NCI-H128 (cell line): ENCODE data around the gene JUND.

ENCODE experiments used
- DNase-seq: peaks from one replicate; lab custom pipeline; 2025; ENCODE audit not compliant: unreplicated experiment; lab: John Stamatoyannopoulos, UW

JUND gene

DNA sequence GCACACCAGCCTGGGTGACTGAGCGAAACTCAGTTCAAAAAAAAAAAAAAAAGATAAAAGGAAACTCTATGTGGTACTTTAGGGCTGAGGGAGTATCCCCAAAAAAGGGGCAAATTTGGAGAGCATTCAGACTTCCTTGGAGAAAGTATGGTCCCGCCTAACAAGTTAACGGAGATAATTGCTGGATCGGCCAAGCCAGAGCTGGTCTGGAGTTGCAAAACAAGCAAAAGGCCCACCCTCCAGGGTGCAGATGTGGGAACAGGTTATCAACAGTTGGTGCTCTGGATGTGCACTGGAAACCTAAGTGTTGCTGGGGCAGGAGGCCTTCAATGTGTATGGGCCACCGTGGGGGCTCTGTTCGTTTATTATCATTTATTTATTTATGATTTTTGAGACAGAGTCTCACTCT is 10.0 kb downstream of the JUND start:
- no peak for DNase-seq

- no peak for DNase-seq
These were observed 11.1 kb downstream of the JUND start for GRCh38 chr19:18270326-18270725.

- DNase-seq, result no peak
These were observed 12.2 kb downstream of the JUND start for GRCh38 chr19:18269070-18269723.

DNA sequence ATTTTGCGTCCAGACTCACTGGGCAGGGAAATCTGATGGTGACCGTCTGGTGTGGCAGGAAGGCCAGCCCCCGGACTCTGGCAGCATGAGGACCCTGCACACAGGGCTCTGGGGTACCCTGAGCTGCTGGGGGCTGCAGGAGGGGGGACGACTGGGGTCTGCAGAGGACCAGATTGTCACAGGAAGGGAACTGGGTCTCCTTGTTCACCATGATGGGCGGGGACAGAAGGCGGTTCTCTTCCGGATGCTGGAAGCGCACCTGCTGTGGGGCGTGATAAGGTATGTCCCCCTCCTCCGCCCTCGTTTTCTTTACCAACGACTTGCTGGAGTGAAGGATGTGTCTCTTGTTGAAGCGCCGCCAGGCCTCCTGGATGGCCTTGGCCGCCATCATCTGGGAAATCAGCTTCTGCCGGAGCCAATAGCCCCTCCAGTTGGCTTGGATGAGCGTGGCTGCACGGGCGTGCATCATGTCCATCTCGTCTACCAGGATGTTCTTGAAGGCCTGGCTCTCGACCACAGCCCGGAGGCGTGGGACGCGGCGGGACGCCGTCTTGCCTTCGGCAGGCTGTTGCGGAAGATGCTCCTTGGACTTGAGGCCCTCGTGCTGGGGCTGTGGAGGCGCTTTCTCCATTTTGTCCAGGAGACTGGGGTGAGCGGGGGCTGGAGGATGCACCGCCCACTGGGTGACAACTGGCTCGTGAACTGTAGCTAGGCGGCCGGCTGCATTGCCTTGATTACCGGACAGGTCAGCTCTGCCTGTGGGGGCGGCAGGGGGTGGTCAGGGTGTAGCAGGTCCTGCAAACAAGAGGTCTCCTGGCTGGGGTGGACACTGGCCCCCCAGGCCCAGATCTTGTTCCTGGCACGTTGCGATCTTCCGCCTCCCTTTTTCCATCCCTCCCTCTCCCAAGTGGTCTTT is 14.4 kb downstream of the JUND start:
- no peak for DNase-seq

DNA sequence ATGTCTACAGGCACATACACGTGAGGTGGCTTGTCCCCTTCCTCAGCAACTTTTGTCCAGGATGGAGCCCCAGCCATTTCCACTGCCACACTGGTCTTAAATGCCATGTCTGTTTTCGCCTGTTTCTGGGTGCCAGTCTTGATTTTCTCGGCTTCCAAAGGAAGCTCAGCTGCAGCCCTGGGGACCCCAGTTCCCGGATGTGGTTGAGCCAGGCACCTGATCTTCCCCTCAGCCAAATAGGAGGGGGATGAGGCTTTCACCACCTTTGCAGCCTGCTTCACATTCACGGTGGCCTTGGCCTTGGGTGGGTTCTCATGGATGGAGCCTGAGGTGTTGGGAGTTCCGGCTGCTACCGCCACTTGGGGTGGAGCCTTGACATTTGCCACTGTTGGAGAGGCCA is 15.8 kb downstream of the JUND start:
- DNase-seq, result no peak

DNA sequence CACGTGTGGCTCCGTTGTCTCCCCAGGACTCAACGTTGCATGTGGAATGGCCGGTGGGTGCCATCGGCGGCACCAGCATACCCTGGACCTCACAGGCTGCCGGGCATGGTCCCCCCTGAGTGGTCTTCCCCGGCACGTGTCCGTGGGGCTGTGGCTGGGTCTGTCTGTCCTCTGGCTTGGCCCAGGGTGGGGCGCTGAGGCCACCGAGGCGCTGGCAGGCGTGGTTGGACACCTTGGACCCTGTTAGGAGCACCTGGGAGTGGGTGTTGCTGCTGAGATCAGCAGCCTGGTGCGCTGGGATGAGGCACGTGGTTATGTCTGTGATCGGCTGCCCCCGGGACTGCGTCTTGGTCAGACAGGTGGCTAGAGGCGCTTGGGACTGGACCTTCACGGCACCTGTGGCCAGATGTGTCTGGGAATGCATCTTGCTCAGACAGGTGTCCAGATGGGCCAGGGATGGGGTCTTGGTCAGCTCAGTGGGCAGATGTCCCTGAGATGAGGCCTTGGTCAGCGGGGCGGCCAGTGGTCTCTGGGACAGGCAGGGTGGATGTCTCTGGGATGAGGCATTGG is 16.4 kb downstream of the JUND start:
- no peak for DNase-seq

DNA sequence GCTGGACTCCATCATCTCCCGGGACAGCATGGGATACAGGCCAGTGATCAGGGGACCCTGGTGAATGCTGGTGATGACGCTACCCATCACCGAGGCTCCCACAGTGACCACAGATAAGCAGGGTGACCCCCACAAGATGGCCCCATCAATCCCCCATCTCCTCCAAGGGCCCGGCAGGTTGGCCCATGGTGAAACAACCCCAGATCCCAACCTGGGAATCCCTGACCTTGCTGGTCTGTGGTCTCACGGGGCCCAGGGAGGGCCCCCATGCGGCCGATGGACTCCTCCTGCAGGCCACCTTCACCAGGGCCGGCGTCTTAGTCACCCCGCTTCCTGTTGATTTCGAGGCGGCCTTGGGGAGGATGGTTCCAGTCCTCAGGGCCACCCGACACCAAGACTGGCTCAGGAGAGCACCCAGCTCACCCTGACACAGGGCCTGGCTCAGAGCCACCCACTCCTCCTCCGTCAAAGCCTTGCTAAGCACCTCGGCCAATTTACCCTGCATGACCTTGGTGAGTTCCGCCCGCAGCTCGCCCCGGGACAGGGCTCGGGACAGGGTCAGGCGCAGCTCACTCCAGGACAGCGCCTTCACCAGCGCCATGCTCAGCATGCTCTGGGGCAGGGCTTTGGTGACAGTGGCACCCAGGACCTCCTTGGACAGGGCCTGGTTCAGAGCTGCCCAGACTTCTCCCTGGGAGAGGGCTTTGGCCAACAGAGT is 17.1 kb downstream of the JUND start:
- DNase-seq, result no peak

DNA sequence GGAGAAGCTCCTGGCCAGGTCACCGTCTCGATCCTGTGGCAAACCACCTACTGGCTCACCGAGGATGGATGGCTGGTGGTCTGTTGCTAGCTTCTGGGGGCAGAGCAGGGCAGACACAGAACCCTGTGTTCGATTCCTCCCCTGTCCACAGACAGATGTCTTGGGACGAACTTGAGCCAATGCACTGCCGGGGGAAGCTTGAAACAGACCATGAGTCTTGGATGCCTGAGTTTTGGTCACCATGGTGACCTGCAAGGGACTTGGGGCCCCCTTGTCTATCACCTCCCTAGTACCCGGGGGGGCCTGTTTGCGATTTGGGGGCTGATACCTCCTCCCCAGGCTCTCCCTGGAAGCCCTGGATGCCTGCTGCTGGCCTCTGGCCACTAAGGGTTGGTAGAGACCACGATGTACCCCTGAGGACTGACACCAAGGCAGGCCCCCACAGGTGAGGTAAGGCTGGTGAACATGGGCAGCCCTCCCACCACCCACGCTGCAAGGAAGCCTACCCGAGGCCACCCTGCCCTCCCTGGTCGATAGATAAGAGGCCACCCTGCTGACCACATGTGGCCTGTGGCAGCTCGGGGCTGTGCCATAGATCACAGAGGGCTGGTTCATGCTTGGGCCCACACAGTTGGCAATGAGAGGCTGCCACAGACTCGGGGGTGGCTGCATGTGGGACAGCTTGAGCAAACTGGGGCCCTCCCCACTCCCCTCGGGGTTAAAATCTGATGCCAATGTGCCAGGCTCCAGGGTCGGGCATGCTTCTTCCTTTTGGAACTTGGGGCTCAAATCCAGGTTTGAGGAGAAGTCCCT is 17.9 kb downstream of the JUND start:
- no peak for DNase-seq

DNA sequence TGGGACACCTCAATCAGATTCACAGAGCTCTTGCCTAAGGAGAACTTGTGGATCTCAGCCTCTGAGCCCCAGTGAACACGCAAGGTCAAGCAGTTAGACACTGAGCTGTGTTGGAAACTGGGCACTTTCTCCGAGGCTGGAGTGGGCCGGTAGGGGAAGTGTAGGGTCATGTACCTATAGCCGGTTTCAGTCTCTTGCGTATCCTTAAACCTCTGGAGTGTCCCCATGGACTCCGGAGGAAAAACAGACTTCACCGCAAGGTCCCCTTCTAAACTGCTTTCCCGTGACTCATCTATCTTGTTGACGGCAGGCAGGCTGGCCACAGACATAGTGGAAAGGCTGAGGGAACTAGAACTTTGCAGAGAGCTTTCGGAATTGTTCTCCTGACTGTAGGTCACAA is 18.5 kb downstream of the JUND start:
- DNase-seq, result no peak

- no peak for DNase-seq
These were observed 19.3 kb downstream of the JUND start for GRCh38 chr19:18262144-18262543.

DNA sequence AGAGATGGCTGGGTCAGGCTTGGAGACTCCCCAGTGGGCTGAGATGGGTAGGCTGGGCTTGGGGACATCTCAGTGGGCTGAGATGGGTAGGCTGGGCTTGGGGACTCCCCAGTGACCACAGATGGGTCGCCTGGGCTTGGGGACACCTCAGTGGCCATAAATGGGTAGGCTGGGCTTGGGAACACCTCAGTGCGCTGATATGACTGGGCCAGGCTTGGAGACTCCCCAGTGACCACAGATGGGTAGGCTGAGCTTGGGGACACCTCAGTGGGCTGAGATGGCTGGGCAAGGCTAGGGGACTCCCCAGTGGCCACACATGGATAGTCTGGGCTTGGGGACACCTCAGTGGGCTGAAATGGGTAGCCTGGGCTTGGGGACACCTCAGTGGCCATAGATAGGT is 19.9 kb downstream of the JUND start:
- DNase-seq, result no peak

- no peak for DNase-seq
These were observed 21.5 kb downstream of the JUND start for GRCh38 chr19:18259893-18260292.

DNA sequence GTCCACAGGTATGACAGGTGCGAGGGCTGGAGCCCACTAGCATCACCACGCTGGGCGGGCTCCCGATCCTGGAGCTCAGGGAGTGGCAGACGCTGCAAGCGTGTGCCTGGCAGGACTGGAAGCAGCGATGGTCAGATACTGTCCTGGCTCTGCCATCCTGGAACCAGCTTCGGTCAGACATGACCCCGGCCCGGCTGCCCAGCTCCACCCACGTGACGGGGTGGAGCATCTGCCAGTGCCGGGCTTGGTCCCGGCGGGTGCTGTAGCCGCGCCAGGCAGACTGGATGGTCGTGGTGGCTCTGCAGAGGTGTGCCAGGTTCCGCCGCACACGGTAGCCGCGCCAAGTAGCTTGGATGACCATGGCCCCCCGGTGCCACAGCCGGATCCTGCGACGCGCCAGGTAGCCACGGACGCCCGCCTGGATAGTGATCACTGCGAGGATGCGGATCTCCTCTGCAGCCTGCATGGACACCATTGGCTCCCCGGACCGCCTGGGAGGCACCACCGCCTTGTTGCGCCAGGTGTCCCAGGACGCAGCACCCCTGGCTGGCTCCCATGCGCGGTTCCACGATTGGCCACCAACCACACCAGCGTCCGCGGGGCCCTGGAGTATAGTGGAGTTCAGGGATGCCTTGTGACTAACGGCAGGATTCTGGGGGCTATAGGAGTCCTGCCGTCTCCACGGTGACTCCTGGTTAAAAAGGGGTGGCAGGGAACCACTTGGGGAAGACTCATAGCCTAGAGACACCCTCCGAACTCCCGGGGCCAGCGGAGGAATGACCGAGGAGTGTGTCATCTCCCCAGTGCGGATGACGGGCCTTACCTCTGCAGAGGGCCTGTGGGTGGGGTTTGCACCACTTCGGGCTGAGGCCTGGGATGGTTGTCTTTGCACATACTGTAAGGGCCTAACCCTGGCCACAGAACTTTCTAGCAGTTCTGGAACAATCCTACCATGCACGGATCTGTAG is 23.6 kb downstream of the JUND start:
- no peak for DNase-seq

GRCh38 chr19:18254546-18255503 is 26.6 kb downstream of the JUND start:
- DNase-seq, result no peak

DNA sequence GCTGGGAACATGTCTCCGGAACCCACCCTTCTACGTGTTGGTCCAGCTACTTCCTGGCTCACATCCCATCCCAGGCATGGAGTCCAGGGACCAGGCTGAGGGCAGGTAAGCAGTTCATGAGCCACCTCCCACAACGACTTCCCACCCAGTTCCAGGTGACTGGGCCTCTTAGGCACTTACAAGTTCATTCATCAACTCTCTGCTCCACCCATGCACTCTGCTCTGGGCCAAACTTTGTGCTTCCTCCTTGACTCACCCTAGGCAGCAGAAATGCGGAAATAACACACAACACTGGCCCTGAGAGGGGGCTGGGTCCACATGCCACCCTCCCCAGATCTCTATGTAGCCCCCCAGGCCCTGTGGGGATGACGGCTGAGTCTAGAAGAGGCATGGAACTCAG is 27.7 kb downstream of the JUND start:
- no peak for DNase-seq

DNA sequence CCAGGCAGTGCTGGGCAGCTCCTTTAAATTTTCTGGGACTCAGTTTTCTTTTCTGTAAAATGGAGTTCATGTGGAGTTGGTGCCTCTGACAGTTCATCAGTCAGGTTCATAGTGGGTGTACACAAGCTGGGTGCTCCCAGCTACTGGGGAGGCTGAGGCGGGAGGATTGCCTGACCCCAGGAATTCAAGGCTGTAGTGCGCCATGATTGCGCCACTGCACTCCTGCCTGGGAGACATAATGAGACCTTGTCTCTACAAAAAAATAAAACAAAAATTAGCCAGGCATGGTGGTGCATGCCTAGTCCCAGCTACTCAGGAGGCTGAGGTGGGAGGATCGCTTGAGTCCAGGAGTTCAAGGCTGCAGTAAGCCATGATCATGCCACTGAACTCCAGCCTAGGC is 28.3 kb downstream of the JUND start:
- no peak for DNase-seq

DNA sequence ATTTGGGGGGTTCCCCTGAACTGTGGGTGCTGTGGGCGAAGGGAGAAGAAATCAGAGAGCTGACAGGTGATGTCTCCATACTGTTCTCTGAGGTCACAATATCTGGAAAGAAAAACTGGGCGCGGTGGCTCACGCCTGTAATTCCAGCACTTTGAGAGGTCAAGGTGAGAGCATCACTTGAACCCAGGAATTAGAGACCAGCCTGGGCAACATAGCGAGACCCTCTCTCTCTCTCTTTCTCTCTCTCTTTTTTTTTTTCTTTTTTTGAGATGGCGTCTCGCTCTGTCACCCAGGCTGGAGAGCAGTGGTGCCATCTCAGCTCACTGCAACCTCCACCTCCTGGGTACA is 29.1 kb downstream of the JUND start:
- DNase-seq, result no peak

- peak; percentile 56 for DNase-seq
These were observed 29.6 kb downstream of the JUND start for GRCh38 chr19:18251587-18252369.
